HuH-7 (cell line): ENCODE measurements around the gene NUP50.

Source experiments
- DNase-seq: peaks from one replicate; pipeline ENCODE4 v3.0.0; 2011; ENCODE audit warnings: low spot score

NUP50 gene

GRCh38 chr22:45196308-45196707 is 32.6 kb downstream of the NUP50 start:
- no peak for DNase-seq

DNA sequence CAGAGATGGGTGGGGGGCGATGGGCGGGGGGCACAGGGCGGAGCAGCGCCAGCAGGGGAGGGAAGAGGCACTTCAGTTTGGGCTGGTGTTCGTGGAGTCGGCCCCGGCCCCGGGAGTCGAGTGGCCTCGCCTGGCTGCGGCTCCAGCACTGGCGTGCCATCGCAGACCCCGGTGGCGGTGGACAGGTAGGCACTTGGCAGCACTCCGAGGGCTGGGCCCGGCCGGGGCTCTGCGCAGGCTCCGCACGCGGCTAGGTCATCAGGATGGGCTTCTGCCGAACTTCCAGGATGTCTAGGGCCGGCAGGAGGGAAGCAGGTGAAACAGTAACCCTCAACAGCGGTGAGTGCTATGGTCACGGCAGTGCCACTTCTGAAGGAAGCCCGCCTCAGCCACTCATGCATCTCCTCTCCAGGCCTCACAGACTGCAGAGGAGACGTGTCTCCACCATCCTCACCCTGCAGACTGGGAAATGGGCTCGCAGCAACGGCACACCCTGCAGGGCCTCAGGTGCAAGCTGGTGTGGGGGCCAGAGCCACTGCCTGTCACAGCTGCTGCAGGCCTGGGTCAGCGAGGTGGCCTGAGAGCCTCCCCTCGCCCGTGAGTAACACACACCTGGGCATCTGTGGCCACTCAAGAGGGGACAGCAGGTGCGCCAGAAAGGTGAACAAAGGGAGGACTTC is 33.3 kb downstream of the NUP50 start:
- DNase-seq: no peak

DNA sequence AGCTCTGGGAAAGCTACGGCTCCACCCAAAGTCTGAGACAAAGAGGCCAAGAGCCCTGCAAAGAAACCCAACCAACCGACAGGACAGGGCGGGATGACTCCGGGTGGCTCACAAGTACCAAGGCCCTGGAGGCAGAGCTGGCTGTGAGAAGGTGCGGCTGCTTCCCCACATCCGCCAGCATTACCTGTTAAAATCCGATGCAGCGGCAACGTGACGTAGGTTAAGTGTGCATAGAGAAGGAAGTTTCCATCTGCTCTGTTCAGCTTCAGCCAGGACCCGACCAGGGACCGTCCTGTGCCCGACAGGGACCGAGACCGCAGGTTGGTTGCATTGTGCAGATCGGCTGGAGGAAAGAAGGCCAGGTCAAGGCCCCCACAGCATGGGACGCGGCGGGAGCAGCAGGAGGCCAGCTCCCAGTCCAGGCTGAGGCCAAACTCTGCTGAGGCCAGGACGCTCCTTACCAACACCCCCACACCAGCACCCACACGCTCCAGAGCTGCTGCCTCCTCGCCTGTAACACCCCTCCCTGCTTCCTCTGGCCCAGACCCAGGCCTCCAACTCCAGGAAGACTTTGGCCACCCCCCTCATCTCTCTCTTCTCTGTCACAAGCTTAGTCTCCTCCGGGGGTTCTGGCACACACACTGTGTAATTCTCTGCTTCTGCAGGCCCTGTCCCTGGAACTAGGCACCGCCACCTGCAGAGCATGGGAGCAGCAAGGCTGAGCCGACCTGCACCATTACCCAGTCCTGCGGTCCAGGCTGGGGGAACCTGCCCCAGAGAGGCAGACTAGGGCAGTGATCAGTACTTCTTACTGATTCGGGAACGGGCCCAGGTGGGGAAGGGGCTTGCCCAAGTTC is 34.1 kb downstream of the NUP50 start:
- DNase-seq: no peak

GRCh38 chr22:45198463-45198795 is 34.7 kb downstream of the NUP50 start:
- DNase-seq: no peak

DNA sequence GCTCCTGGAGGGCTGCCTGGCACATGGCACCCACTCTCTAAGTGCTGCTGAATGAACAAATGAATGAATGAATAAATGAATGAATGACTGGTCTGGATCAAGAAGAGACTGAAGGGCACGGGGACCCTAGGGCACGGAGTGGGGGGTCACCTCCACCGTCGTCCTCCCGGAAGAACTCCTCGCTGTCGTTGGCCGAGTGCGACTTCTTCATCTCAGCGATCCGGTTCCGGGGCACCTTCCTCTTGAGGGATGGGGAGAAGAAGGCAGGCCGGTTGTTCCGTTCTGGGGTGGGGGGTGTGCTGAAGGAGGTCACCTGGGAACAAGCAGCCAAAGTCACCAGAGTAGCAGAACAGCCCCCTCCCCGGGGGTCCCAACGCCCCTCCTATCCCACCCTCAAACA is 36.0 kb downstream of the NUP50 start:
- DNase-seq: no peak

DNA sequence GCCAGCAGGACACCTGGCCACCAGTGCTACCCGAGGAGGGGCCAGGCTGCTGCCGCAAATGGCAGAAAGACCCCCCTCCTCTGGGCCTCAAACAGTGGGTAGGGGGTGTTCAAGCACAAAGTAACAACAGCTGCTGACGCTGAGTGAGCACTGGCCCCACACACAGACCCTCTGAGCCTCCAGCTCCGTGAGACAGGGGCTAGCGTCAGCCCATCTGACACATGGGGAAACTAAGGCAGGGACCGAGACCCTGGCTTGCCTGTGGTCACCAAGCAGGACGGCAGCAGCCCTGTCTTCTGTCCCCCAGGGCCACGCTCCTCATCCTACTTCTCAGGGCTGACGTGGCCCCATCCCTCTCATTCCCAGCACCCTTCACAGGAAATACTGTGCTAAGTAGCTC is 36.5 kb downstream of the NUP50 start:
- DNase-seq: no peak

- DNase-seq: no peak
These were observed 37.3 kb downstream of the NUP50 start for GRCh38 chr22:45200860-45201511.

GRCh38 chr22:45201678-45202332 is 38.1 kb downstream of the NUP50 start:
- no peak for DNase-seq

DNA sequence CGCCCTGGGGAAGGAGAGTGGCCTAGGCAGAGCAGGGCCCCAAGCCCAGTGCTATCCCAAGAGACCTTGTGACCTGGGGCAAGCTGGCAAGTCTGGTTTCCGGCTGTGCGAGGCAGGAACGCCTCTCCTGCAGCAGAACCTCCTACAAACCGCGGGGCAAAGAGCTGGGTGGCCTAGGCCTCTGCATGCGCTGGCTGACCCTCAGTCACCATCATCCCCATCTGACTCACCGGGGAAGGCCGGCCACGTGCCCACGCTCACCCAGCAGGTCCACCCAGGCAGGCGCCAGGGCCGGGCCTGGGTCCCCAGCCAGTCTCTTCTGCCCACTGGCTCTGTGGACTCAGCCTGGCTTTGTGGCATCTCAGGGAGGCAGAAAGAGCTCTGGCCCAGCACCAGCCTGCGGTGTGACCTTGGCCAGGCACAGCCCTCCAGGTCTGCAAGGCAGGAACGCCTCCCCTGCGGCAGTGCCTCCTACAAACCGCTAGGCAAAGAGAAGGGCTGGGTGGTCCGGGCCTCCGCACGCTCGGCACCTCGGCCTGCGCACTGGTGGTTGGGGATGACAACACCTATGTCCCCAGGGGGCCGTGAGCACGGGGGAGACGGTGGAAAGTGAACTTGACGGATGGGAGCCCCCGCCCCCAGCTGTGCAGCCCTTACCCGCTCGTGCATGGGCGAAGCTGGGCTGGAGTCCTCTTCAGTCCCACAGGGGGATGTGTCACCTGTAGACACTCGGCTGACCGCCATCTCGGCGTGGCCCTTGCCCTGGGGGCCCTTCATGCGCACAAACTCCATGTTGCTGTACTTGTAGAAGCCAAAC is 38.8 kb downstream of the NUP50 start:
- no peak for DNase-seq

DNA sequence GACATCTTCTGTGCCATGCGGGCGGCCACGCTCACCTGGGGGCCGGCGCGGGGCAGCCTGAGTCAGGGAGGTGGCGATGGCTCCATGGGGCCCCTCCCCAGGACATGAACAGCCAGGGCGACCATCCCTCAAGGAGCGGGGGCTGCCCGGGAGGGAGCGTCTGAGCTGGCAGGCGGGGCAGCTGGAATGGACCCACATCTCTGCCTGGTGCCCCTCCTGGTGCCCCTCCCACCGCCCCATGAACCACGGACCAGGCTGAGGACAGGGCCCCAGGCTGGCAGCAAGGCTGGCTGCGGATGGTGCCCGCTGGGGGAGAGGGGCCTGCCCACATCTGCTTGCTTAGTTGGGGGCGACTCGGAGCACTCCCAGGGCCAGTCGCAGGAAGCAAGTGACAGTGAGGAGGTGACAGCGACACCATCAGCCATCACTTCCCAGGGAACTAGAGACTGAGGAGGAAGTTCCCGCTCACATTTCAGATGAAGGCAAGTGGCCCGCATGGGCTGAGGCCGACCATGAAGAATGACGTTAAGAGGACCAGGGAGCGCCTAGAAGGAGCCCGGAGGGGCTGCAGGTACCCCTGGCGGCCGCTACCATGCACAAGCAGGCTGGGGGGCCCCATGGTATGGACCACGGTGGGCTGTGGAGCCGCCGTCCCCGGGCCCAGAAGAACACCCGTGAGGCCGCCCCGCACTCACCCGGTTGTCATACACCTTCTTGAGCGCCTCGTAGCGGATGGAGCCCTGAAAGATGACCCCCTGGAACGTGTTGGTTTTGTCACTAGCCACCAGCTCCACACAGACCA is 39.6 kb downstream of the NUP50 start:
- no peak for DNase-seq

DNA sequence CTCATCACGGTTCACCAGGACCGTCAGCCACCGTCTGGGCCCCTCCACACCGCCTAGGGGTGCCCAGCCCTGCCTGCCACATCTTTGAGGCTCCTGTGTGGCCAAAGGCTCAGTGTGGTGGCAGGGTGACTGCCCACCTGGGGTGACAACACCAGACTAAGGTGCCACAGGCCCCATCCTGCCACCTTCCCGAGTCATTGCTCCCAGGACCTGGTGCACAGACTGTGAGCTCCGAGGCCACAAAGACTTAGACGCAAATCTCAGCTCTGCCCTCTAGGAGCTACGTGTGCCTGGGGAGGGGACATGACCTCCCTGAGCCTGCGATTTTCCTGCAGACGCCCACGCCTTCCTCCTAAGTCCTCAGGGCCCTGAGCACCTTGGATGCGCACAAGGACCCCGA is 40.5 kb downstream of the NUP50 start:
- no peak for DNase-seq

- DNase-seq: no peak
These were observed 41.1 kb downstream of the NUP50 start for GRCh38 chr22:45204819-45205218.

- DNase-seq: no peak
These were observed 41.7 kb downstream of the NUP50 start for GRCh38 chr22:45205276-45205925.

DNA sequence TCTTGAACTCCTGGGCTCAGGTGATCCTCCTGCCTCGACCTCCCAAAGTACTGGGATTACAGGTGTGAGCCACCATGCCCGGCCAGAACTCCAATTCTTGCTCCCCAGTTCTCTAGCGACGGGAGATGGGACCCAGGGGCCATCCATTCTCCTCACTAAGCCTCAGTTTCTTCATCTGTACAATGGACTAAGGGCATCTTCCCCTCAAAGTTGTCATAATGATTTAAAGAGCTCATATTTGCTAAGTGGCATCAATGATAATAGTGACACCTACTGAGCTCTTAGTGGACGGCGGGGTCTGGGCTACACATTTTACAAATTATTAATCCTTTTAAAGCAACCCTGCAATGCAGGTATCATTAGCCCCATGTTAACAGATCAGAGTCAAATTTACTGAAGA is 42.5 kb downstream of the NUP50 start:
- no peak for DNase-seq

GRCh38 chr22:45207533-45207932 is 43.8 kb downstream of the NUP50 start:
- no peak for DNase-seq

DNA sequence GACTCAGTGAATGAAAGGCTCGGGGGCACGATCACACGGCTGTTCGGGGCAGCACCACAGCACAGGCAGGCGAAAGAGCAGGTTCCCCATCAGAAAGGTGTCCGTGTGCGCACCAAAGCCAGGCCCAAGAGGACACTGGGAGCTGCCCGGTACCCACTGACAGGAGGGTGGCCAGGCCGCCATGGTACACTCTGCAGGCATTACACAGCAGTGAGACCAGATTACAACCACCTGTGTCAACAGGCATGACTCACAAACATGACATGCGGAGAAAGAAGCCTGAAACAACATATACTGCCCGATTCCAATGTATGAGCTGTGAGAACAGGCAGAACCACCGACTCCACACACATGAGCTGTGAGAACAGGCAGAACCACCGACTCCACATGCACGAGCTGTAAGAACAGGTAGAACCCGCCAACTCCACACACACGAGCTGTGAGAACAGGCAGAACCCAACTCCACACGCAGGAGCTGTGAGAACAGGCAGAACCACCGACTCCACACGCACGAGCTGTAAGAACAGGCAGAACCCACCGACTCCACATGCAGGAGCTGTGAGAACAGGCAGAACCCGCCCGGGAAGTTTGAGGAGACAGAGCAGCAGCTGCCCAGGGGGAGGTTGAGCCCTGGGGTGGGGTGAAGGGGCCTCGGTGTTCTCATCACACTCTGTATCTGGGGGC is 44.4 kb downstream of the NUP50 start:
- DNase-seq: no peak

- no peak for DNase-seq
These were observed 44.9 kb downstream of the NUP50 start for GRCh38 chr22:45208696-45208992.

GRCh38 chr22:45208993-45209838 is 45.5 kb downstream of the NUP50 start:
- DNase-seq: no peak

- DNase-seq: no peak
These were observed 46.4 kb downstream of the NUP50 start for GRCh38 chr22:45210174-45210573.
